Neuronal stem cell (in vitro differentiated cells): Measurements from ENCODE around the gene TMEM30B.

Source experiments
- DNase-seq: peaks from one replicate; pipeline ENCODE4 v3.0.0-alpha.2; 2013; ENCODE audit warnings: low spot score
- H2AFZ ChIP-seq: one replicate; pipeline ENCODE4 v1.6.1; 2013; ENCODE audit warnings: mild to moderate bottlenecking, low read length, inconsistent platforms
- H2AK5ac ChIP-seq: 2 replicates; pipeline ENCODE4 v1.6.1; 2013; ENCODE audit warnings: low read depth, mild to moderate bottlenecking, inconsistent platforms, low read length, moderate library complexity, mixed read lengths
- H2BK120ac ChIP-seq: 2 replicates; pipeline ENCODE4 v1.6.1; 2013; ENCODE audit warnings: low read depth, mild to moderate bottlenecking, inconsistent platforms, low read length, moderate library complexity, mixed read lengths
- H2BK12ac ChIP-seq: one replicate; pipeline ENCODE4 v1.6.1; 2013; ENCODE audit warnings: low read length, inconsistent platforms
- H2BK15ac ChIP-seq: 2 replicates; pipeline ENCODE4 v1.6.1; 2013; ENCODE audit warnings: mild to moderate bottlenecking, low read length, inconsistent platforms, mixed read lengths
- H2BK5ac ChIP-seq: one replicate; pipeline ENCODE4 v1.6.1; 2013; ENCODE audit warnings: inconsistent platforms, mild to moderate bottlenecking, low read length, moderate library complexity
- H3K14ac ChIP-seq: one replicate; pipeline ENCODE4 v1.6.1; 2013; ENCODE audit warnings: low read length, inconsistent platforms
- H3K18ac ChIP-seq: 2 replicates; pipeline ENCODE4 v1.6.1; 2013; ENCODE audit warnings: low read length, inconsistent platforms
- H3K23ac ChIP-seq: 2 replicates; pipeline ENCODE4 v1.6.1; 2013; ENCODE audit warnings: low read depth, mild to moderate bottlenecking, mixed read lengths, low read length, inconsistent platforms; ENCODE audit not compliant: poor library complexity
- H3K27ac ChIP-seq: replicated peaks from 3 replicates; pipeline ENCODE4 v1.5.1; 2013; ENCODE audit warnings: low read length, inconsistent platforms
- H3K27me3 ChIP-seq, 3 experiments: 2 replicates each; pipeline ENCODE4 v1.6.1; 2013; ENCODE audit warnings: low read length in 3 of 3, mild to moderate bottlenecking in 2 of 3, inconsistent platforms in 1 of 3, low read depth in 1 of 3, mixed read lengths in 1 of 3, moderate library complexity in 1 of 3; ENCODE audit not compliant: control insufficient read depth in 3 of 3, insufficient read depth in 3 of 3
- H3K36me3 ChIP-seq, 2 donors: replicated peaks in 1 of 2; 2 replicates each; pipeline ENCODE4 v1.6.1; 2013; ENCODE audit warnings: low read length in 2 of 2; ENCODE audit not compliant: control insufficient read depth in 2 of 2, insufficient read depth in 2 of 2
- H3K4ac ChIP-seq: 2 replicates; pipeline ENCODE4 v1.6.1; 2013; ENCODE audit warnings: inconsistent platforms, mild to moderate bottlenecking, low read length, moderate library complexity
- H3K4me1 ChIP-seq, 2 donors: 1 replicate in 1 of 2; 2 replicates in 1 of 2; pipeline ENCODE4 v1.6.1; 2013; ENCODE audit warnings: low read length in 2 of 2, low read depth in 1 of 2; ENCODE audit not compliant: control insufficient read depth in 2 of 2, insufficient read depth in 1 of 2
- H3K4me2 ChIP-seq: one replicate; pipeline ENCODE4 v1.6.1; 2013; ENCODE audit warnings: mild to moderate bottlenecking, low read length, inconsistent platforms; ENCODE audit not compliant: insufficient read depth, poor library complexity, severe bottlenecking
- H3K4me3 ChIP-seq, 2 donors: 2 replicates each; pipeline ENCODE4 v1.5.1; 2013; ENCODE audit warnings: low read length in 2 of 2, mild to moderate bottlenecking in 2 of 2, inconsistent platforms in 1 of 2, moderate library complexity in 1 of 2
- H3K79me1 ChIP-seq: one replicate; pipeline ENCODE4 v1.6.1; 2013; ENCODE audit warnings: low read depth, mild to moderate bottlenecking, inconsistent platforms, low read length, moderate library complexity
- H3K9ac ChIP-seq: one replicate; pipeline ENCODE4 v1.6.1; 2013; ENCODE audit warnings: mild to moderate bottlenecking, low read depth, low read length, inconsistent platforms; ENCODE audit not compliant: poor library complexity
- H3K9me3 ChIP-seq, 2 donors: replicated peaks in 1 of 2; 2 replicates each; pipeline versions ENCODE3 to v1.6.1; 2013; ENCODE audit warnings: low read length in 2 of 2, mild to moderate bottlenecking in 2 of 2, inconsistent platforms in 1 of 2, low read depth in 1 of 2, mixed read lengths in 1 of 2, moderate library complexity in 1 of 2; ENCODE audit not compliant: control insufficient read depth in 2 of 2, insufficient read depth in 1 of 2
- H4K8ac ChIP-seq: one replicate; pipeline ENCODE4 v1.6.1; 2013; ENCODE audit warnings: low read depth, mild to moderate bottlenecking, inconsistent platforms, low read length, moderate library complexity
- H4K91ac ChIP-seq: one replicate; pipeline ENCODE4 v1.6.1; 2013; ENCODE audit warnings: low read length, low read depth, mild to moderate bottlenecking, inconsistent platforms; ENCODE audit not compliant: poor library complexity
- WGBS, 2 donors: extraction: QIAGEN DNeasy Blood & Tissue Kit; methylation state at CpG; one replicate each; pipeline ENCODE4 v1.1.7; 2013; ENCODE audit warnings: missing lambda C conversion rate in 2 of 2, mixed read lengths in 1 of 2; ENCODE audit not compliant: insufficient read length in 2 of 2, insufficient replicate concordance in 1 of 2; ENCODE audit errors: extremely low coverage in 2 of 2; 5-methylcytosine and 5-hydroxymethylcytosine counted together

Gene TMEM30B

DNA sequence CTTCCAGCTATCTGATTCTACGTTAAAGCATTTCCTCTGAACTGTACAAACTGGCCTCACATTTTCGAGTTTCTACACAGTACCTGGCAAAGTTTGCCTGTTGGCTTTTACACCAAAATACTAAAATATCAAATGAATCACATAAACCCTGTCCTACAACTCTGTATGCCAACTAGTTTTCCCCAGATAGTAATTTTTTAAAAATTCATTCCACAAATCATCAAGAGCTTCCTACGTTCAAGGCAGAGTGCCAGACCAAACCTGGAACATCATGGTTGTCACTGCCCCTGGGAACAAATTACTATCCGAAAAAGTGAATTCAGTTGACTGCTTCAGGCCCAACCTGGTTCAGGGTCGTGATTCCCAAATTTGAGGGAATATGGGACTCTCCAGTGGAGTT lies 2.1 kb downstream of the TMEM30B start:
- H3K27me3 ChIP-seq: peaks cover 18 to 75% (median 28%) of the 10 kb centered on the region in 3 experiments
- H3K27ac ChIP-seq: no peak overlapping the region

DNA sequence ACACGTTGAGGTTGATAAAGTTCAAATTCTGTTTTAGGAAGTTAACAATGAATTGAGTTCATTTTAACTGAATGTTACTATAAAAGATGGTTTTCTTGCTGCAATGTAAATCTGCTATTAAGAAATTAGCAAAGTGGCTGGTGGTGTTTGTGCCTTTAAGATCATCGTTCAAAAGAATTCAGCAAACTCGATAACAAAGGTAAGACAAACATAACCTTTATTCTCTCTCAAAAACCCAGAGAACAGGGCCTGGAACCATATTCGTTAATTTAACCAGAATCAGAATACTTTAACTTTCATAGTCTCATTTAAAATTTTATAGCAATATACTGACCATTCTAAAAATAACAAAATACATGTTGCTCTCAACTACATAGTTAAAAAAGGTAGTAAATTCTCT lies 3.4 kb downstream of the TMEM30B start:
- no CpG with 5 or more reads among the region's 4 CpGs for WGBS, 2 donors
- Histone ChIP-seq H3K23ac (no peak overlapping the region), H2BK15ac (no peak overlapping the region), H3K4me1 (no peaks in the 10 kb centered on the region), H3K36me3 (no peaks in the 10 kb centered on the region), H2BK120ac (no peak overlapping the region), H4K8ac (no peak overlapping the region), H4K91ac (no peak overlapping the region), H2AFZ (no peak overlapping the region), H3K18ac (no peak overlapping the region), H3K27ac (no peak overlapping the region), H3K27me3 (peaks cover 16 to 70% (median 28%) of the 10 kb centered on the region in 3 experiments), H3K4ac (no peak overlapping the region), H2AK5ac (no peak overlapping the region), H2BK5ac (no peak overlapping the region), H3K14ac (no peak overlapping the region), H3K4me3 (no peak overlapping the region), H3K79me1 (no peaks in the 10 kb centered on the region), H2BK12ac (no peak overlapping the region), H3K4me2 (no peak overlapping the region), H3K9ac (no peak overlapping the region), H3K9me3 (peaks cover 0 to 7% of the 10 kb centered on the region in 2 donors)
- DNase-seq: no peak

More for the DNA sequence above, 2.1 kb downstream of the TMEM30B start:
- Histone ChIP-seq H3K9me3 (peaks cover 0 to 7% of the 10 kb centered on the region in 2 donors), H3K9ac (no peak overlapping the region), H4K8ac (no peak overlapping the region), H3K23ac (no peak overlapping the region), H2BK120ac (no peak overlapping the region), H2BK5ac (no peak overlapping the region), H2BK15ac (no peak overlapping the region), H3K79me1 (no peaks in the 10 kb centered on the region), H3K4me3 (no peak overlapping the region), H3K4ac (no peak overlapping the region), H2BK12ac (no peak overlapping the region), H3K36me3 (no peaks in the 10 kb centered on the region), H3K14ac (no peak overlapping the region), H2AFZ (no peak overlapping the region), H3K4me1 (no peaks in the 10 kb centered on the region), H2AK5ac (no peak overlapping the region), H4K91ac (no peak overlapping the region), H3K4me2 (no peak overlapping the region), H3K18ac (no peak overlapping the region)
- no CpG with 5 or more reads among the region's 5 CpGs for WGBS, 2 donors
- no peak for DNase-seq

DNA sequence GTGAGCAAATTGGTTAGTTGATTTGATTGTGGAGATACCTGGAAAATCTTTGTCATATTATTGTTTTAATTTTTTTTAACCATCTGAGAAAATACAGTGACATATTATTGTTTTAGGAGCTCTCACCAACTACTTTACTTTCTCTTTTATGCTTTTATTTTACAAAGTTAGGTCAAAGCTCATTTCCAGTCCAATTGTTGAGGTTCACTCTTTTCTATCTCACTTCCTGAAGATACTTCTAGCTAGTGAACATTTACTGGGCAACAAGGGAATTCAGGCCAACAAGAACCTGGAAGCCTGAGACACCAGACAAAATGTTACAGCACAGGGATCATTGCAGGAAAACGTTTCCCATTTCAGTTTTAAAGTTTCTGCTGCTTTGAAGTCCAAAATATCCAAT lies 3.9 kb downstream of the TMEM30B start:
- H4K91ac ChIP-seq: no peak overlapping the region

DNA sequence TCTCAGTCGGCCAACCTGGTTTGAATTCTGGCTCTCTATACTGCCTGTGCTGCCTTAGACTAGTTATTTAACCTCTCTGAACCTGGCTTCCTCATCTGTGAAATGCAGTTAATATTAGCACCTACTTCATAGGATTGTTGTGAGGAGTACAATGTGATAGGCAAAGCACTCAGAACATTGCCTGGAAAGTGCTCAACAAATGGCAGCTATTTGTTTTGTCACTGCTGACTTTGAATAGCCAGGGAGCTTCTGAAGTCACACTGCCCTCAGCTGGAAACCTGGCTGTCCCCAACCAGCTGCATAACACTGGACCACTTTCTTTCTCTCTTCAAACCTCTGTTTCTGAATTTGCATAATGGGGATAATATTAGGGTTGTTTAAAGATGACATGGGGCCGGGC lies 9.6 kb downstream of the TMEM30B start:
- Histone ChIP-seq H2AK5ac (no peak overlapping the region), H3K27me3 (peaks cover 0 to 30% (median 4%) of the 10 kb centered on the region in 3 experiments)
- no CpG with 5 or more reads among the region's 2 CpGs for WGBS, 2 donors

More for the DNA sequence above, 3.9 kb downstream of the TMEM30B start:
- no peak overlapping the region for H3K4ac ChIP-seq
- no peak overlapping the region for H3K23ac ChIP-seq
- H2AFZ ChIP-seq: no peak overlapping the region
- no peaks in the 10 kb centered on the region for H3K4me1 ChIP-seq
- no peak overlapping the region for H3K4me2 ChIP-seq
- no peak overlapping the region for H2BK12ac ChIP-seq
- H2BK120ac ChIP-seq: no peak overlapping the region
- H4K8ac ChIP-seq: no peak overlapping the region
- H3K27me3 ChIP-seq: peaks cover 16 to 64% (median 28%) of the 10 kb centered on the region in 3 experiments
- H3K9ac ChIP-seq: no peak overlapping the region
- no peak overlapping the region for H2BK15ac ChIP-seq
- H3K9me3 ChIP-seq: peaks cover 0 to 7% of the 10 kb centered on the region in 2 donors
- H3K36me3 ChIP-seq: no peaks in the 10 kb centered on the region
- no peak overlapping the region for H3K14ac ChIP-seq
- no peak overlapping the region for H2AK5ac ChIP-seq
- no peak overlapping the region for H3K4me3 ChIP-seq
- no peak overlapping the region for H3K27ac ChIP-seq
- no CpG with 5 or more reads among the region's 1 CpG for WGBS, 2 donors
- DNase-seq: no peak
- H3K79me1 ChIP-seq: no peaks in the 10 kb centered on the region
- no peak overlapping the region for H3K18ac ChIP-seq
- H2BK5ac ChIP-seq: no peak overlapping the region

More for the DNA sequence above, 9.6 kb downstream of the TMEM30B start:
- no peaks in the 10 kb centered on the region for H3K9me3 ChIP-seq
- H2BK5ac ChIP-seq: no peak overlapping the region
- H4K91ac ChIP-seq: no peak overlapping the region
- no peak overlapping the region for H3K9ac ChIP-seq
- H2BK15ac ChIP-seq: no peak overlapping the region
- no peak overlapping the region for H4K8ac ChIP-seq
- H2AFZ ChIP-seq: no peak overlapping the region
- H3K79me1 ChIP-seq: no peaks in the 10 kb centered on the region
- no peak overlapping the region for H3K18ac ChIP-seq
- H3K4me1 ChIP-seq: no peaks in the 10 kb centered on the region
- H2BK12ac ChIP-seq: no peak overlapping the region
- no peak overlapping the region for H3K27ac ChIP-seq
- no peak overlapping the region for H3K4me2 ChIP-seq
- DNase-seq: no peak
- no peak overlapping the region for H3K23ac ChIP-seq
- no peak overlapping the region for H3K4ac ChIP-seq
- H3K4me3 ChIP-seq: no peak overlapping the region
- H3K14ac ChIP-seq: no peak overlapping the region
- no peak overlapping the region for H2BK120ac ChIP-seq
- no peaks in the 10 kb centered on the region for H3K36me3 ChIP-seq
